MM.1S (cell line): ENCODE data around the gene PCDHGB5.
"Not testable (repeated sequence)": the region's sequence is repeated elsewhere in the genome, so short reads cannot be mapped to it uniquely, and the experiment has no call there.

Experiments
- DNase-seq: peaks from one replicate; pipeline ENCODE4 v3.0.0-alpha.2; 2015
- H2AFZ ChIP-seq: fragments of 300-600 bp; sonication (generic); 2 replicates; pipeline ENCODE4 v1.6.0; 2016; ENCODE audit warnings: antibody characterized with exemption, low read length
- H3F3A ChIP-seq: fragments of 300-600 bp; sonication (generic); 2 replicates; pipeline ENCODE4 v1.6.1; 2016; ENCODE audit warnings: mild to moderate bottlenecking, antibody characterized with exemption, low read length, moderate library complexity, mixed read lengths; ENCODE audit not compliant: insufficient read depth
- H3K27ac ChIP-seq: fragments of 300-600 bp; sonication (generic); 2 replicates; pipeline ENCODE4 v1.5.1; 2016; ENCODE audit warnings: mild to moderate bottlenecking, low read length
- H3K27me3 ChIP-seq: fragments of 300-600 bp; sonication (generic); replicated peaks from 2 replicates; pipeline ENCODE4 v1.6.0; 2016; ENCODE audit warnings: low read length; ENCODE audit not compliant: insufficient read depth
- H3K36me3 ChIP-seq: fragments of 300-600 bp; sonication (generic); replicated peaks from 2 replicates; pipeline ENCODE4 v1.6.1; 2016; ENCODE audit warnings: mild to moderate bottlenecking, low read length, mixed read lengths; ENCODE audit not compliant: insufficient read depth
- H3K4me1 ChIP-seq: fragments of 300-600 bp; sonication (generic); 2 replicates; pipeline ENCODE4 v1.6.1; 2016; ENCODE audit warnings: low read length, mixed read lengths
- H3K4me2 ChIP-seq: fragments of 300-600 bp; sonication (generic); 2 replicates; pipeline ENCODE4 v1.6.0; 2016; ENCODE audit warnings: low read depth, low read length
- H3K4me3 ChIP-seq: fragments of 300-600 bp; sonication (generic); 2 replicates; pipeline ENCODE4 v1.5.1; 2016; ENCODE audit warnings: low read length, mixed read lengths
- H3K79me2 ChIP-seq: fragments of 300-600 bp; sonication (generic); 2 replicates; pipeline ENCODE4 v1.6.1; 2016; ENCODE audit warnings: mixed run types, low read length, mixed read lengths
- H3K9ac ChIP-seq: fragments of 300-600 bp; sonication (generic); 2 replicates; pipeline ENCODE4 v1.6.1; 2016; ENCODE audit warnings: low read length, mixed read lengths
- H3K9me2 ChIP-seq: fragments of 300-600 bp; sonication (generic); replicated peaks from 2 replicates; pipeline ENCODE4 v1.6.1; 2016; ENCODE audit warnings: mild to moderate bottlenecking, low read length, mixed read lengths; ENCODE audit not compliant: insufficient read depth
- H3K9me3 ChIP-seq: fragments of 300-600 bp; sonication (generic); replicated peaks from 2 replicates; pipeline ENCODE4 v1.6.1; 2016; ENCODE audit warnings: mild to moderate bottlenecking, low read length, mixed read lengths; ENCODE audit not compliant: insufficient read depth
- H4K20me1 ChIP-seq: fragments of 300-600 bp; sonication (generic); 2 replicates; pipeline ENCODE4 v1.6.1; 2016; ENCODE audit warnings: mild to moderate bottlenecking, low read length, moderate library complexity, mixed read lengths; ENCODE audit not compliant: insufficient read depth
- EZH2 ChIP-seq: fragments of 300-600 bp; sonication (generic); optimal IDR thresholded peaks from 2 replicates; pipeline ENCODE3; 2017; ENCODE audit warnings: low read depth, mild to moderate bottlenecking, antibody characterized with exemption, low read length, mixed read lengths
- EZH2phosphoT487 ChIP-seq: fragments of 300-600 bp; sonication (generic); IDR thresholded peaks from 2 replicates; pipeline ENCODE4 v1.6.1; 2018; ENCODE audit warnings: antibody characterized with exemption, low read length
- TF ChIP-seq, protein P1 (sequence below): fragments of 300-600 bp; sonication (generic); IDR thresholded peaks from 2 replicates; pipeline ENCODE4 v1.5.1; 2016; ENCODE audit warnings: antibody characterized with exemption, low read length, mixed read lengths

The PCDHGB5 gene

GRCh38 chr5:141431286-141431685 is 33.5 kb downstream of the PCDHGB5 start:
- Histone ChIP-seq H3K27me3 (no peaks in the 10 kb centered on the region; the same call in 1 of the 2 replicates), H3F3A (no peaks in the 10 kb centered on the region), H3K4me2 (peak overlapping the region; percentile 77), H3K9me2 (no peaks in the 10 kb centered on the region), H3K79me2 (no peaks in the 10 kb centered on the region), H3K9ac (no peak overlapping the region), H3K27ac (no peak overlapping the region), H3K4me1 (no peaks in the 10 kb centered on the region), H3K36me3 (no peaks in the 10 kb centered on the region), H3K4me3 (peak overlapping the region; percentile 46; the same call in 1 of the 2 replicates), H4K20me1 (no peaks in the 10 kb centered on the region), H3K9me3 (no peaks in the 10 kb centered on the region), H2AFZ (no peak overlapping the region)
- TF ChIP-seq EZH2phosphoT487 = no peak
- TF ChIP-seq EZH2 = no peak
- TF ChIP-seq, protein P1, sequence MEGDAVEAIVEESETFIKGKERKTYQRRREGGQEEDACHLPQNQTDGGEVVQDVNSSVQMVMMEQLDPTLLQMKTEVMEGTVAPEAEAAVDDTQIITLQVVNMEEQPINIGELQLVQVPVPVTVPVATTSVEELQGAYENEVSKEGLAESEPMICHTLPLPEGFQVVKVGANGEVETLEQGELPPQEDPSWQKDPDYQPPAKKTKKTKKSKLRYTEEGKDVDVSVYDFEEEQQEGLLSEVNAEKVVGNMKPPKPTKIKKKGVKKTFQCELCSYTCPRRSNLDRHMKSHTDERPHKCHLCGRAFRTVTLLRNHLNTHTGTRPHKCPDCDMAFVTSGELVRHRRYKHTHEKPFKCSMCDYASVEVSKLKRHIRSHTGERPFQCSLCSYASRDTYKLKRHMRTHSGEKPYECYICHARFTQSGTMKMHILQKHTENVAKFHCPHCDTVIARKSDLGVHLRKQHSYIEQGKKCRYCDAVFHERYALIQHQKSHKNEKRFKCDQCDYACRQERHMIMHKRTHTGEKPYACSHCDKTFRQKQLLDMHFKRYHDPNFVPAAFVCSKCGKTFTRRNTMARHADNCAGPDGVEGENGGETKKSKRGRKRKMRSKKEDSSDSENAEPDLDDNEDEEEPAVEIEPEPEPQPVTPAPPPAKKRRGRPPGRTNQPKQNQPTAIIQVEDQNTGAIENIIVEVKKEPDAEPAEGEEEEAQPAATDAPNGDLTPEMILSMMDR = no peak
- DNase-seq = no peak

GRCh38 chr5:141432308-141432707 is 34.6 kb downstream of the PCDHGB5 start:
- H3K9me3 ChIP-seq, H3K4me1 ChIP-seq, H3K79me2 ChIP-seq, H3K4me2 ChIP-seq, H3K27ac ChIP-seq, H3K4me3 ChIP-seq, H2AFZ ChIP-seq, H3K27me3 ChIP-seq, H4K20me1 ChIP-seq, H3K9me2 ChIP-seq, DNase-seq, H3K9ac ChIP-seq, H3F3A ChIP-seq, H3K36me3 ChIP-seq: not testable (repeated sequence)

GRCh38 chr5:141432726-141433125 is 35.0 kb downstream of the PCDHGB5 start:
- not testable (repeated sequence) for H3K9me2 ChIP-seq, H3K27me3 ChIP-seq, H3K9me3 ChIP-seq, H3K9ac ChIP-seq, H3K36me3 ChIP-seq, H3K79me2 ChIP-seq, H3K27ac ChIP-seq, H4K20me1 ChIP-seq, H2AFZ ChIP-seq, H3K4me2 ChIP-seq, H3F3A ChIP-seq, DNase-seq, H3K4me3 ChIP-seq, H3K4me1 ChIP-seq

GRCh38 chr5:141434006-141434405 is 36.3 kb downstream of the PCDHGB5 start:
- no peaks in the 10 kb centered on the region for H3K79me2 ChIP-seq
- TF ChIP-seq, protein P1 = no peak
- TF ChIP-seq EZH2phosphoT487 (no peak), EZH2 (no peak)
- no peak overlapping the region for H3K9ac ChIP-seq
- no peaks in the 10 kb centered on the region for H3F3A ChIP-seq
- H3K36me3 ChIP-seq = no peaks in the 10 kb centered on the region
- H3K27ac ChIP-seq = no peak overlapping the region
- H4K20me1 ChIP-seq = no peaks in the 10 kb centered on the region
- H2AFZ ChIP-seq = no peak overlapping the region
- no peaks in the 10 kb centered on the region for H3K9me3 ChIP-seq
- no peaks in the 10 kb centered on the region; the same call in 1 of the 2 replicates for H3K27me3 ChIP-seq
- no peak overlapping the region for H3K4me2 ChIP-seq
- H3K9me2 ChIP-seq = no peaks in the 10 kb centered on the region
- no peak for DNase-seq
- H3K4me1 ChIP-seq = no peaks in the 10 kb centered on the region
- no peak overlapping the region for H3K4me3 ChIP-seq
